ENCODE measurements around the gene SF3B4. TPM values are rescaled to one million over a fixed set of nuclear protein-coding genes. Genes with fewer than 3 reads are reported as not detected.
"Not testable (repeated sequence)": the region's sequence is repeated elsewhere in the genome, so short reads cannot be mapped to it uniquely, and the experiment has no call there.

Gene SF3B4
- total RNA-seq, 1 donor from 2014 or later = 68.7 TPM

DNA sequence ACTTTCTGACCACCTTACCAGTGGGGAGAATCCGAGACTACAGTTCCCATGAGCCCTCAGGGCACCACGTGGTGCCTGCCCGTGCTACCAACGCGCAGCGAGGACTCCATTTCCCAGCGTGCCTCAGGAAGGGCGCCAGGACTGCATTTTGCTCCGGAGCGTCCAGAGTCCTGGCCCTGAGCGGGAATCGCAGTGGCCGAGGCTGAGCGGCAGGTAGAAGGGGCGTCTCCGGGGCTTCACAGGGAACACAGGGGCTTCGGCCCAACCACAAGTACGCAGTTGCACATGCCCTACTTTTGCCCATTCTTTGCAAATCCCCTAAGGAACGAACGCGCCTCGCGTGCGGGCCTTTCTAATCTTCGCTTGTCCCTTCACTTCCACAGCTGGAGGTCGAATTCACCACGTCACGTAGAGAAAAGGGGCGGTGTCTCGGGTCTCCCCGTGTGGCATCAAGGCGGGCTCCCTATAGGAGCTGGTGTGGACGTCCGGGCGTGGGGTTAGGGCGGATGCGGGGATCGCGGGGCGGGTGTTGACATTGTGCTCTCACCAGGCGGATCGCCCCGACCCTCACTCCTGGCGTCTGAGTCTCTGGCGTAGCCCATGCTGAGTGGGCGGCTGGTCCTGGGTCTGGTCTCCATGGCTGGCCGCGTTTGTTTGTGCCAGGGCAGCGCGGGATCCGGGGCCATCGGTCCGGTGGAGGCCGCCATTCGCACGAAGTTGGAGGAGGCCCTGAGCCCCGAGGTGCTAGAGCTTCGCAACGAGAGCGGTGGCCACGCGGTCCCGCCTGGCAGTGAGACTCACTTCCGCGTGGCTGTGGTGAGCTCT, 27.9 kb downstream of the SF3B4 start, which contains the start of gene BOLA1:
Gene BOLA1 (plus strand): TSS at position 109 of the 825 bp plus-strand sequence. CDS start 492 bp downstream, at position 601.
- peak within 1 kb of the TSS; percentile 97 for H3K27ac Mint-ChIP-seq
- H3K4me1 Mint-ChIP-seq = peaks cover 23% of the 10 kb centered on the region
- peaks cover 5% of the 10 kb centered on the region for H3K36me3 Mint-ChIP-seq
- DNase-seq (ENCODE audit: low spot score in 2 of 2, unreplicated experiment in 2 of 2) = peak; percentile 87 to 88
- no peaks in the 10 kb centered on the region for H3K9me3 Mint-ChIP-seq
- TF ChIP-seq, protein P1, sequence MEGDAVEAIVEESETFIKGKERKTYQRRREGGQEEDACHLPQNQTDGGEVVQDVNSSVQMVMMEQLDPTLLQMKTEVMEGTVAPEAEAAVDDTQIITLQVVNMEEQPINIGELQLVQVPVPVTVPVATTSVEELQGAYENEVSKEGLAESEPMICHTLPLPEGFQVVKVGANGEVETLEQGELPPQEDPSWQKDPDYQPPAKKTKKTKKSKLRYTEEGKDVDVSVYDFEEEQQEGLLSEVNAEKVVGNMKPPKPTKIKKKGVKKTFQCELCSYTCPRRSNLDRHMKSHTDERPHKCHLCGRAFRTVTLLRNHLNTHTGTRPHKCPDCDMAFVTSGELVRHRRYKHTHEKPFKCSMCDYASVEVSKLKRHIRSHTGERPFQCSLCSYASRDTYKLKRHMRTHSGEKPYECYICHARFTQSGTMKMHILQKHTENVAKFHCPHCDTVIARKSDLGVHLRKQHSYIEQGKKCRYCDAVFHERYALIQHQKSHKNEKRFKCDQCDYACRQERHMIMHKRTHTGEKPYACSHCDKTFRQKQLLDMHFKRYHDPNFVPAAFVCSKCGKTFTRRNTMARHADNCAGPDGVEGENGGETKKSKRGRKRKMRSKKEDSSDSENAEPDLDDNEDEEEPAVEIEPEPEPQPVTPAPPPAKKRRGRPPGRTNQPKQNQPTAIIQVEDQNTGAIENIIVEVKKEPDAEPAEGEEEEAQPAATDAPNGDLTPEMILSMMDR (IDR thresholded peaks at IDR 0.05; ENCODE audit: unreplicated experiment) = no peak
- no peaks in the 10 kb centered on the region for H3K27me3 Mint-ChIP-seq (ENCODE audit: low read depth)
- H3K4me3 Mint-ChIP-seq = peak within 1 kb of the TSS; percentile 82

DNA sequence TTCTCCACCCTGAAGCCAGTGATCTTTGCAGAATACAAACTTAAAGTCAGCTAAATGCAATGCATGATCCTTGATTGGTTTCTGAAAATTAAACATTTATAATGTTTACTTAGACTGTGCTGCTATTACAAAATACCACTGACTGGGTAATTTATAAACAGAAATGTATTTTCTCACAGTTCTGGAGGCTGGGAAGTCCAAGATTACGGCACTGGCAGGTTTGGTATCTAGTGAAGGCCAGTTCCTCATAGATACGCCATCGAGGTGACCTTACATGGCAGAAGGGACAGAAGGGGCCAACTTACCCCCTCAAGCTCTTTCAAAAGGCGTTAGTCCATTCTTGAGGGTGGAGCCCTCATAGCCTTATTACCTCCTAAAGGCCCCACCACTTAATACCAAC, 31.0 kb downstream of the SF3B4 start:
- Mint-ChIP-seq H3K4me1 (peaks cover 21% of the 10 kb centered on the region), H3K27ac (no peak overlapping the region), H3K36me3 (no peaks in the 10 kb centered on the region), H3K4me3 (no peak overlapping the region), H3K9me3 (no peaks in the 10 kb centered on the region), H3K27me3 (ENCODE audit: low read depth) (no peaks in the 10 kb centered on the region)
- DNase-seq (ENCODE audit: low spot score in 2 of 2, unreplicated experiment in 2 of 2) = no peak
- TF ChIP-seq, protein P1 (IDR thresholded peaks at IDR 0.05; ENCODE audit: unreplicated experiment) = no peak

DNA sequence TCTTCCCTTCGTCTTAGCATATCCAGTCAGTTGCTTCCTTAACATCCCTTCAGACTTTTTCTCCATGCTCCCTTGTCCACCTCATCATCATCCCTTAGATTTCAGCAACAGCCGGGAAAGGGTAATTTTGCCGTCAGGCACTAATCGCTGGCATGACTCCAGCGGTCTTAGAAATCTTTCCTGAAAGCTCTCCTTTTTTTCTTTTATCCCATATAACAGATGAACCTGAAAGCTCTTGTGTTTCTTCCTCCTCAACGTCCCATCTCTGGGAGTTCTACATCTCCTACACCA, 38.7 kb downstream of the SF3B4 start:
- TF ChIP-seq, protein P1 (IDR thresholded peaks at IDR 0.05; ENCODE audit: unreplicated experiment) = no peak
- no peak overlapping the region for H3K4me3 Mint-ChIP-seq
- H3K9me3 Mint-ChIP-seq = no peaks in the 10 kb centered on the region
- H3K27me3 Mint-ChIP-seq (ENCODE audit: low read depth) = no peaks in the 10 kb centered on the region
- H3K36me3 Mint-ChIP-seq = no peaks in the 10 kb centered on the region
- peak in 1 of 2 experiments; percentile 44 for DNase-seq (ENCODE audit: low spot score in 2 of 2, unreplicated experiment in 2 of 2)
- no peak overlapping the region for H3K27ac Mint-ChIP-seq
- H3K4me1 Mint-ChIP-seq = peaks cover 4% of the 10 kb centered on the region

DNA sequence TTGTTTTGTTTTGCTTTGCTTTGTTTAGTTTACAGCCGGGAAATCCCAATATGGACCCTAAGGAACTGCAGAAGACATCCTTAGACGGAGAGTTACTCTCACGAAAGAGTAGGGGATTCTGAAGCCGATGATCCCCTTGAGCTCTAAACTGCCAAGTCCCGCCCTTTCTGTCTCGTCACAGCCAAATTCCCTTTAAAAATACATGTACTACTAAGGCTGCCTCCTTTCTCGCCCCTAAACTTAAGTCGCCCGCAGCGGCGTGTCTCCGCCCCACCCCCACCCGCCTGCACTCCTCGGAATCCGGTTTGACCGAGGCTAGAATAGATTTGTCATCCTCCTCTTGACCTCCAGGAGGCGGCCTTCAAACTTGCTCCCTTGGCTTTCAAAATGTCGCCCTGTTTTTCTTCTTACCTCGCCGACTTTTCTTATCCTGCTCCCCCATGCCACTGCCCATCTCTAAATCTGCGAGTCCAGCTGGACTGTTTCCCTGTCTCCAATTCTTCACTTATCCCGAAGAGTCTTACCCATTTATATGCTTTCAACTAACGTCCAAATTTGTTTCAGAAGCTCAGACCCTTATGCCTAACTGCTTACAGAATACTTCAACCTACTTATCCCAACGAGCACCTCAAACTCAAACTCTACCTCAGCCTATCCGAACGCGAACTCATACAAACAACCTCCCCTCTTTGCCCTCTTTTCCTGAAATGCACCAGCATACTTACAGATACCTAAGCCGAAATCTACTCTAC, 39.2 kb downstream of the SF3B4 start:
- H3K36me3 Mint-ChIP-seq = no peaks in the 10 kb centered on the region
- H3K27me3 Mint-ChIP-seq (ENCODE audit: low read depth) = no peaks in the 10 kb centered on the region
- peaks cover 4% of the 10 kb centered on the region for H3K4me1 Mint-ChIP-seq
- no peak overlapping the region for H3K4me3 Mint-ChIP-seq
- H3K9me3 Mint-ChIP-seq = no peaks in the 10 kb centered on the region
- no peak overlapping the region for H3K27ac Mint-ChIP-seq
- peak; percentile 37 to 71 for DNase-seq (ENCODE audit: low spot score in 2 of 2, unreplicated experiment in 2 of 2)
- TF ChIP-seq, protein P1 (IDR thresholded peaks at IDR 0.05; ENCODE audit: unreplicated experiment) = peak; percentile 44

DNA sequence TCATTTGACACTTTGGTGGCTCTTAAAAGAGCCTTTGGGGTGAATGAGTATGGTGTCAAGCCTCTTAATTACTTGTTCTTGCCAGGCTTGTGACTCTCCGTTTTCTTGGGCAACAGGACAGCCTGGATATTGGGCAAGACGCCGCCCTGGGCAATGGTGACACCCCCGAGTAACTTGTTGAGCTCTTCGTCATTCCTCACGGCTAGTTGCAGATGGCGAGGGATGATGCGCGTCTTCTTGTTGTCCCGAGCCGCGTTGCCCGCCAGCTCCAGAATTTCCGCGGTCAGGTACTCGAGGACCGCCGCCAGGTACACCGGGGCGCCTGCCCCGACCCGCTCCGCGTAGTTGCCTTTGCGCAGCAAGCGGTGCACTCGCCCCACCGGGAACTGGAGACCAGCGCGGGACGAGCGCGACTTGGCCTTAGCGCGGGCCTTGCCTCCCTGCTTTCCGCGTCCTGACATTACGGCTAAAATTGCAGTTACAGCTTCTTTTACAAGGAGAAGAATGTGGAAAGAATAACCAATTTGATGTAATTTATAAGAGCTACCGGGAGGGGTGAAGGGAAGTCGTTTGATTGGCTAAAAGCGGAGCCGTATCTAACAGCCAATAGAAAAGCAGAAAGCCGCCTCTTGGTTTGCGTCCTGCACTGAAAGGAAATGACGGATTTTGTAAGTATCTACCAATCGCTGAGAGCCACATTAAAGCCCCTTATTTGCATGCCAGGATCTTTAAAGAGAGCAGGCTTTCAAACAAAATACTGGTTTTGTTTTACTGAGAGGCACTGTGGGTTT, 40.0 kb downstream of the SF3B4 start:
- peaks cover 4% of the 10 kb centered on the region for H3K4me1 Mint-ChIP-seq
- no peaks in the 10 kb centered on the region for H3K27me3 Mint-ChIP-seq (ENCODE audit: low read depth)
- H3K4me3 Mint-ChIP-seq = no peak overlapping the region
- H3K9me3 Mint-ChIP-seq = no peaks in the 10 kb centered on the region
- H3K27ac Mint-ChIP-seq = no peak overlapping the region
- no peaks in the 10 kb centered on the region for H3K36me3 Mint-ChIP-seq
- DNase-seq (ENCODE audit: low spot score in 2 of 2, unreplicated experiment in 2 of 2) = peak; percentile 46 to 76
- TF ChIP-seq, protein P1 (IDR thresholded peaks at IDR 0.05; ENCODE audit: unreplicated experiment) = no peak

DNA sequence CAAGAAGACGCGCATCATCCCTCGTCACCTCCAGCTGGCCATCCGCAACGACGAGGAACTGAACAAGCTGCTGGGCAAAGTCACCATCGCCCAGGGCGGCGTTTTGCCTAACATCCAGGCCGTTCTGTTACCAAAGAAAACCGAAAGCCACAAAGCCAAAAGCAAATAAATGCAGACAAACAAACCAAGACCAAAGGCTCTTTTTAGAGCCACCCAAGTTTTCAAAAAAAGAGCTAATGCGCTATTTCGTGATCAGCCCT, 40.5 kb downstream of the SF3B4 start:
- DNase-seq (ENCODE audit: low spot score in 2 of 2, unreplicated experiment in 2 of 2) = not testable (repeated sequence)

More for the DNA sequence above, 40.5 kb downstream of the SF3B4 start:
- H3K4me3 Mint-ChIP-seq; H3K27me3 Mint-ChIP-seq (ENCODE audit: low read depth); H3K36me3 Mint-ChIP-seq; H3K4me1 Mint-ChIP-seq; H3K27ac Mint-ChIP-seq; H3K9me3 Mint-ChIP-seq: not testable (repeated sequence)

All from mesothelial cell of epicardium (in vitro differentiated cells).